HG02981 (cell line): ENCODE data around the gene PCDHGA7.
"Not testable (repeated sequence)": the region's sequence is repeated elsewhere in the genome, so short reads cannot be mapped to it uniquely, and the experiment has no call there.

ENCODE experiments used
- ATAC-seq: cut with Tn5 transposase; IDR thresholded peaks from one replicate; pipeline ENCODE4 v1.9.1; 2021; ENCODE audit warnings: mild to moderate bottlenecking, moderate library complexity; ENCODE audit not compliant: unreplicated experiment

The PCDHGA7 gene

GRCh38 chr5:141366016-141366896 is 16.3 kb upstream of the PCDHGA7 start:
- ATAC-seq = no peak

DNA sequence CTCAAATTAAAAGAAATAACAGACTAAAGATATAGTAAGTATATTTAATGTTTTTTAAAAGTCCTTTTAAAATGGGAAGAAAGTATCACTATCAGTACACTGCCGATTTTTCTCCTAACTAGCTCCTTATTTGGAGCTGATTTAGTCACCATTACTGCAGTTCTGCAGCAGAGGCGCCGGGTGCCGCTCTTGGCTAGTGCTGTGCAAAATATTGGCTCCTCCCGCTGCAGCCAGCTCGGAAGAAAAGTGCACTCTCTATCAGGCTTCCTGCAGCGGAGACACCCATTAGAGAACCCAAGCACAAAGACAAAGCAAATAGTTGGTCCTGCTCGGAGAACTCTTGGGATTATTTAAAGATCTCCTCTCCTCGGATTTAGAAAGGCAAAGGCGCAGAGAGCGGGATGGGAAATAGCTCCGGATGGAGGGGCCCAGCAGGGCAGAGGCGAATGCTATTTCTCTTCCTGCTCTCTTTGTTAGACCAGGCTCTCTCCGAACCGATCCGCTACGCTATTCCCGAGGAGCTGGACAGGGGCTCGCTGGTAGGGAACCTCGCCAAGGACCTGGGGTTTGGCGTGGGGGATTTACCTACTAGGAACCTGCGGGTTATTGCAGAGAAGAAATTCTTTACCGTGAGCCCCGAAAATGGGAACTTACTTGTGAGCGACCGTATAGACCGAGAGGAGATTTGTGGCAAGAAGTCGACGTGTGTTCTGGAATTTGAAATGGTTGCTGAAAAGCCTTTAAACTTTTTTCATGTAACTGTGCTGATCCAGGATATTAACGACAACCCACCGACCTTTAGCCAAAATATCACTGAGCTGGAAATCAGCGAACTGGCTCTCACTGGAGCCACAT is 12.3 kb upstream of the PCDHGA7 start, which contains the start of gene PCDHGB3:
TSS of gene PCDHGB3 (plus strand) at position 249 of the 855 bp plus-strand sequence. CDS start at position 402, 153 bp downstream.
- peak; percentile 84 for ATAC-seq

DNA sequence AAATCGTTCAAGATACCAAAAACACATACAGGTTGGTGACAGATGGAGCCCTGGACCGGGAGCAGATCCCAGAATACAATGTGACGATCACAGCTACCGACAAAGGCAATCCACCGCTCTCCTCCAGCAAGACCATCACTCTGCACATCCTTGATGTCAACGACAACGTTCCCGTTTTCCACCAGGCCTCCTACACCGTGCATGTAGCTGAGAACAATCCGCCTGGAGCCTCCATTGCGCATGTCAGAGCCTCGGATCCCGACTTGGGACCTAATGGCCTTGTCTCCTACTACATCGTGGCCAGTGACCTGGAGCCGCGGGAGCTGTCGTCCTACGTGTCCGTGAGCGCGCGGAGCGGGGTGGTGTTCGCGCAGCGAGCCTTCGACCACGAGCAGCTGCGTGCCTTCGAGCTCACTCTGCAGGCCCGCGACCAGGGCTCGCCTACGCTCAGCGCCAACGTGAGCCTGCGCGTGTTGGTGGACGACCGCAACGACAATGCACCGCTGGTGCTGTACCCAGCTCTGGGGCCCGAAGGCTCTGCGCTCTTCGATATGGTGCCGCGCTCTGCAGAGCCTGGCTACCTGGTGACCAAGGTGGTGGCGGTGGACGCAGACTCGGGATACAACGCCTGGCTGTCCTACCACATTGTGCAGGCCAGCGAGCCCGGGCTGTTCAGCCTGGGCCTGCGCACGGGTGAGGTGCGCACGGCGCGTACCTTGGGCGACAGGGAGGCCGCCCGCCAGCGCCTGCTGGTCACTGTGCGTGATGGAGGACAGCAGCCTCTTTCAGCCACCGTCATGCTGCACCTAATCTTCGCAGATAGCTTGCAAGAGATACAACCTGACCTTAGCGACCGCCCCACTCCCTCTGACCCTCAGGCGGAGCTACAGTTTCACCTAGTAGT is 10.7 kb upstream of the PCDHGA7 start:
- no peak for ATAC-seq

- ATAC-seq = no peak
Observed at GRCh38 chr5:141373673-141374317, 8.7 kb upstream of the PCDHGA7 start, which contains the start of gene PCDHGA6. Gene PCDHGA6, plus strand, starts transcription at chr5:141373891. Its CDS starts 193 bp downstream, at chr5:141374084.

GRCh38 chr5:141374627-141375026 is 7.9 kb upstream of the PCDHGA7 start:
- ATAC-seq = no peak

DNA sequence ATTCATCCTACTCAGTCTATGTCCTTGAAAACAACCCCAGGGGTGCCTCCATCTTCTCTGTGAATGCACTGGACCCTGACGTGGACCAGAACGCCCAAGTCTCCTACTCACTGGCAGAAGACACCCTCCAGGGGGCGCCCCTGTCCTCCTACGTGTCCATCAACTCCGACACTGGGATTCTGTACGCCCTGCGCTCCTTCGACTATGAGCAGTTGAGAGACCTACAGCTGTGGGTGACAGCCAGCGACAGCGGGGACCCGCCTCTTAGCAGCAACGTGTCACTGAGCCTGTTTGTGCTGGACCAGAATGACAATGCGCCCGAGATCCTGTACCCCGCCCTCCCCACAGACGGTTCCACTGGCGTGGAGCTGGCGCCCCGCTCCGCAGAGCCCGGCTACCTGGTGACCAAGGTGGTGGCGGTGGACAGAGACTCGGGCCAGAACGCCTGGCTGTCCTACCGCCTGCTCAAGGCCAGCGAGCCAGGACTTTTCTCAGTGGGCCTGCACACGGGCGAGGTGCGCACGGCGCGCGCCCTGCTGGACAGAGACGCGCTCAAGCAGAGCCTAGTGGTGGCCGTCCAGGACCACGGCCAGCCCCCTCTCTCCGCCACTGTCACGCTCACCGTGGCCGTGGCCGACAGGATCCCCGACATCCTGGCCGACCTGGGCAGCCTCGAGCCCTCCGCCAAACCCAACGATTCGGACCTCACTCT is 6.9 kb upstream of the PCDHGA7 start:
- not testable (repeated sequence) for ATAC-seq

DNA sequence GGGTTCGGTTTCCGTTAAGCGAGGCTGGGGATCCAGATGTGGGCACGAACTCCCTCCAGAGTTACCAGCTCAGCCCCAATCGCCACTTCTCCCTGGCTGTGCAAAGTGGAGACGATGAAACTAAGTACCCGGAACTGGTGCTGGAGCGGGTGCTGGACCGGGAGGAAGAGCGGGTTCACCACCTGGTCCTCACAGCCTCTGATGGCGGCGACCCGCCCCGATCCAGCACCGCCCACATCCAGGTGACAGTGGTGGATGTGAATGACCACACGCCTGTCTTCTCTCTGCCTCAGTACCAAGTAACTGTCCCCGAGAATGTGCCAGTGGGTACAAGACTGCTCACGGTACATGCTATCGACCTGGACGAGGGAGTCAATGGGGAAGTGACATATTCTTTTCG is 803 bp downstream of the PCDHGA7 start:
- no peak for ATAC-seq

DNA sequence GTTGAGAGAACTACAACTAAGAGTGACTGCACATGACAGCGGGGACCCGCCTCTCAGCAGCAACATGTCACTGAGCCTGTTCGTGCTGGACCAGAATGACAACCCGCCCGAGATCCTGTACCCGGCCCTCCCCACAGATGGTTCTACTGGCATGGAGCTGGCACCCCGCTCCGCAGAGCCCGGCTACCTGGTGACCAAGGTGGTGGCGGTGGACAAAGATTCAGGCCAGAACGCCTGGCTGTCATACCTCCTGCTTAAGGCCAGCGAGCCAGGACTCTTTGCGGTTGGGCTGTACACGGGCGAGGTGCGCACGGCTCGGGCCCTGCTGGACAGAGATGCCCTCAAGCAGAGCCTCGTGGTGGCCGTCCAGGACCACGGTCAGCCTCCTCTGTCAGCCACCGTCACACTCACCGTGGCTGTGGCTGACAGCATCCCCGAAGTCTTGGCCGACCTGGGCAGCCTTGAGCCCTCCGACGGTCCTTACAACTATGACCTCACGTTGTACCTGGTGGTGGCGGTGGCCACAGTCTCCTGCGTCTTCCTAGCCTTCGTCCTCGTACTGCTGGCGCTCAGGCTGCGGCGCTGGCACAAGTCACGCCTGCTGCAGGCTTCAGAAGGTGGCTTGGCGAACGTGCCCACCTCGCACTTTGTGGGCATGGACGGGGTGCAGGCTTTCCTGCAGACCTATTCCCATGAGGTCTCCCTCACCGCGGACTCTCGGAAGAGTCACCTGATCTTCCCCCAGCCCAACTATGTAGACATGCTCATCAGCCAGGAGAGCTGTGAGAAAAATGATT is 2.1 kb downstream of the PCDHGA7 start:
- ATAC-seq = no peak

DNA sequence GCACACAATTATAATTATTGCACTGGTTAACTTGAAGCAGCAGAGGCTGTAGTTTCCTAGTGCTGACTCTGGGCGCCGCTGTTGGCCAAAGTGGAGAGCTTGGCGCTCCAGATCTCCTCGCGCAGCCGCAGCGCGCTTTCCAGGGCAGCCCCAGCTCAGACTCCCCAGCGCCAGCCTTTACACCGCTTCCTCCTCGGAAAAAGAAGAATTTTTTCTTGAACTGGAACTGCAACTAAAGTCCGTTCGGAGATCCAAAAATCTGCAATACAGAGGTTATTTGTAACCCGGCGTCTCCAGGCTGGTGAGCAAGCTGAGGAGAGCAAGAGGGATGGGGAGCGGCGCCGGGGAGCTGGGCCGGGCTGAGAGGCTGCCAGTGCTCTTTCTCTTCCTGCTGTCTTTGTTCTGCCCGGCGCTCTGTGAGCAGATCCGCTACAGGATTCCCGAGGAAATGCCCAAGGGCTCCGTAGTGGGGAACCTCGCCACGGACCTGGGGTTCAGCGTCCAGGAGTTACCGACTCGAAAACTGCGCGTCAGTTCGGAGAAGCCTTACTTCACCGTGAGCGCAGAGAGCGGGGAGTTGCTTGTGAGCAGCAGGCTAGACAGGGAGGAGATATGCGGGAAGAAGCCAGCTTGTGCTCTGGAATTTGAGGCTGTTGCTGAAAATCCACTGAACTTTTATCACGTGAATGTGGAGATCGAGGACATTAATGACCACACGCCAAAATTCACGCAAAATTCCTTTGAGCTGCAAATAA is 5.2 kb downstream of the PCDHGA7 start, which contains the start of gene PCDHGB4:
TSS of gene PCDHGB4 (plus strand) at position 142 of the 755 bp plus-strand sequence. CDS start at position 329, 187 bp downstream.
- peak; percentile 47 for ATAC-seq

DNA sequence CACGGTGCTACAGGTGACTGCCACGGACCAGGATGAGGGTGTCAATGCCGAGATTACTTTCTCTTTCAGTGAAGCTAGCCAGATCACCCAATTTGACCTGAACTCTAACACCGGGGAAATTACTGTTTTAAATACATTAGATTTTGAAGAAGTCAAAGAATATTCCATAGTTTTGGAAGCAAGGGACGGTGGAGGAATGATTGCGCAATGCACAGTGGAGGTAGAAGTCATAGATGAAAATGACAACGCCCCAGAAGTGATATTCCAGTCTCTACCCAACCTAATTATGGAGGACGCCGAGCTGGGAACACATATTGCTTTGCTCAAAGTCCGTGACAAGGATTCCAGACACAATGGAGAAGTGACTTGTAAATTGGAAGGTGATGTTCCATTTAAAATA is 6.1 kb downstream of the PCDHGA7 start:
- ATAC-seq = no peak

- no peak for ATAC-seq
Observed at GRCh38 chr5:141389153-141390042, 6.9 kb downstream of the PCDHGA7 start.

DNA sequence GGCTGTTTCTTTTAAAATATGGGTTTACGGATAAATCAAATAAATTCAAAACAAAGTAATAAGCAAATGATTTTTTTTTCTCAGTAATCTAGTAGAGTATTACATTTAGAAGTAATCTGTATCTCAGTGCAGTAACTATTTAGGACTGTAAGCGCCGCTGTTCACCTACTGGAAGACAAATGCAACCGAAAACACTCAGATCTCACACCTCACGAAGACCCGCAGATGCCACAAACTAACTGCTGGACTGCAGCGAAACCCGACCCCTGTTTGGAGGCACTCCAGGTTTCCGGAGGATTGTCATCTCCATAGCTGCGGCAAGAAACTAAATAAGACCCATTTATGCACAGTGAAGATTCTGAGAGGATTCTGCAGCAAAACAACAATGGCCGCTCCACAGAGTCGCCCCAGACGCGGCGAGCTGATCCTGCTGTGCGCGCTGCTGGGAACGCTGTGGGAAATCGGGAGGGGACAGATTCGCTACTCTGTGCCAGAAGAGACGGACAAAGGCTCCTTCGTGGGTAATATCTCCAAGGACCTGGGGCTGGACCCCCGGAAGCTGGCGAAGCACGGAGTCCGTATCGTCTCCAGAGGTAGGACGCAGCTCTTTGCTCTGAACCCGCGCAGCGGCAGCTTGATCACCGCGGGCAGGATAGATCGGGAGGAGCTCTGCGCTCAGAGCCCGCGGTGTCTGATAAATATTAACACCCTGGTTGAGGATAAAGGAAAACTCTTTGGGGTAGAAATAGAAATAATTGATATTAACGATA is 10.1 kb downstream of the PCDHGA7 start, which contains the start of gene PCDHGA8:
TSS of gene PCDHGA8 (plus strand) at position 205 of the 770 bp plus-strand sequence. CDS start at position 386, 181 bp downstream.
- no peak for ATAC-seq

- ATAC-seq = no peak
Observed at GRCh38 chr5:141393267-141393666, 10.7 kb downstream of the PCDHGA7 start.

- not testable (repeated sequence) for ATAC-seq
Observed at GRCh38 chr5:141394401-141395187, 12.1 kb downstream of the PCDHGA7 start.
